ENCODE measurements around the gene CYREN. TPM values are rescaled to one million over a fixed set of nuclear protein-coding genes. Genes with fewer than 3 reads are reported as not detected.

The CYREN gene
- polyA plus RNA-seq, 2 of the 4 experiments (the other 2 are of a cell fraction) = 59.3 to 70.4 TPM

- TF ChIP-seq ELK1 (IDR thresholded peaks at IDR 0.05; ENCODE audit: low read depth, low read length) (no peak), MAX (IDR thresholded peaks at IDR 0.05) (no peak), EHF (CRISPR knock-in tag; IDR thresholded peaks at IDR 0.05) (no peak), NR3C1 (IDR thresholded peaks at IDR 0.05) (no peak), EP300 (IDR thresholded peaks at IDR 0.05) (no peak), FOSB (CRISPR knock-in tag; IDR thresholded peaks at IDR 0.05) (no peak), RCOR1 (IDR thresholded peaks at IDR 0.05; ENCODE audit: low read depth, low read length) (no peak)
These were observed 13.0 kb upstream of the CYREN start (continued) for GRCh38 chr7:135183478-135183877.

GRCh38 chr7:135181929-135182678 is 11.6 kb upstream of the CYREN start:
- Histone ChIP-seq H3K4me1 (peaks cover 5% of the 10 kb centered on the region), H3K27ac (no peak overlapping the region), H3K4me3 (no peak overlapping the region), H3K9me3 (no peaks in the 10 kb centered on the region), H3K4me2 (no peak overlapping the region)
- ChIA-PET POLR2A (no interaction called here), CTCF (interaction anchor here (4.3 kb wide), 1 partner anchor 12 kb away, joined by 26 read pairs; the partner anchor contains the start of gene CYREN)
- no peak for DNase-seq (ENCODE audit: low read depth in 1 of 2, low spot score in 1 of 2)
- WGBS (ENCODE audit: missing lambda C conversion rate) = 94% methylated on average over 31 of the region's 31 CpGs
- TF ChIP-seq CBX2 (IDR thresholded peaks at IDR 0.05; ENCODE audit: borderline replicate concordance, low read depth) = no peak
- no peak for TF ChIP-seq HDAC2 (IDR thresholded peaks at IDR 0.05)
- no peak for TF ChIP-seq SMC3 (IDR thresholded peaks at IDR 0.05)
- TF ChIP-seq KDM5A (IDR thresholded peaks at IDR 0.05) = no peak
- no peak for TF ChIP-seq USF2 (IDR thresholded peaks at IDR 0.05)
- no peak for TF ChIP-seq MAX (IDR thresholded peaks at IDR 0.05)
- TF ChIP-seq SREBF2 (IDR thresholded peaks at IDR 0.05) = no peak
- no peak for TF ChIP-seq CTCF (IDR thresholded peaks at IDR 0.05)
- no peak for TF ChIP-seq EHMT2 (IDR thresholded peaks at IDR 0.05; ENCODE audit: low read depth)
- no peak for TF ChIP-seq BHLHE40 (IDR thresholded peaks at IDR 0.05; ENCODE audit: low read depth, low read length)
- TF ChIP-seq CHD4 (IDR thresholded peaks at IDR 0.05; ENCODE audit: borderline replicate concordance) = no peak
- TF ChIP-seq JUNB (IDR thresholded peaks at IDR 0.05) = no peak
- no peak for ATAC-seq
- FAIRE-seq = no peak

GRCh38 chr7:135181261-135181928 is 10.9 kb upstream of the CYREN start:
- ATAC-seq (no peak), FAIRE-seq (no peak), DNase-seq (ENCODE audit: low read depth in 1 of 2, low spot score in 1 of 2) (no peak)
- ChIA-PET POLR2A (interaction anchor here (1.8 kb wide), 1 partner anchor 10 kb away, joined by 6 read pairs; no protein-coding TSS in a partner anchor), CTCF (interaction anchor here (4.3 kb wide), 1 partner anchor 11 kb away, joined by 26 read pairs; the partner anchor contains the start of gene CYREN)
- Histone ChIP-seq H3K4me1 (peaks cover 12% of the 10 kb centered on the region), H3K4me2 (no peak overlapping the region), H3K4me3 (no peak overlapping the region), H3K27ac (no peak overlapping the region), H3K9me3 (no peaks in the 10 kb centered on the region)
- TF ChIP-seq TP53 (CRISPR knock-in tag; IDR thresholded peaks at IDR 0.05) (no peak), HOXB13 (CRISPR knock-in tag; IDR thresholded peaks at IDR 0.05; ENCODE audit: low read depth) (no peak), BHLHE40 (IDR thresholded peaks at IDR 0.05; ENCODE audit: low read depth, low read length) (no peak), FOSB (CRISPR knock-in tag; IDR thresholded peaks at IDR 0.05) (no peak), MAX (IDR thresholded peaks at IDR 0.05) (no peak), CEBPB (IDR thresholded peaks at IDR 0.05) (no peak), ZFP36 (IDR thresholded peaks at IDR 0.05; ENCODE audit: borderline replicate concordance, partially characterized antibody) (no peak), E2F6 (IDR thresholded peaks at IDR 0.05; ENCODE audit: borderline replicate concordance, low read depth) (no peak), GATA3 (IDR thresholded peaks at IDR 0.05; ENCODE audit: borderline replicate concordance) (no peak), RARB (CRISPR knock-in tag; IDR thresholded peaks at IDR 0.05) (no peak), ZSCAN20 (CRISPR knock-in tag; IDR thresholded peaks at IDR 0.05) (no peak), CHD2 (IDR thresholded peaks at IDR 0.05; ENCODE audit: low read length, partially characterized antibody) (no peak), FOXS1 (CRISPR knock-in tag; IDR thresholded peaks at IDR 0.05) (no peak)
- 49% methylated on average over 3 of the region's 3 CpGs for WGBS (ENCODE audit: missing lambda C conversion rate)

All from A549 (cell line).